ENCODE results near the gene ZNF710. TPM values are rescaled to one million over a fixed set of nuclear protein-coding genes. Genes with fewer than 3 reads are reported as not detected.

ZNF710 gene
- total RNA-seq, 1 donor from 2014 or later = 7.4 TPM

- DNase-seq = no peak
These were observed 41.2 kb downstream of the ZNF710 start for GRCh38 chr15:90042356-90042755.

GRCh38 chr15:90042766-90043529 is 41.8 kb downstream of the ZNF710 start:
- DNase-seq = no peak

GRCh38 chr15:90043530-90044010 is 42.4 kb downstream of the ZNF710 start:
- DNase-seq = no peak

GRCh38 chr15:90044191-90044590 is 43.1 kb downstream of the ZNF710 start:
- no peak for DNase-seq

GRCh38 chr15:90044916-90045371 is 43.8 kb downstream of the ZNF710 start:
- DNase-seq = no peak

- no peak for DNase-seq
These were observed 45.2 kb downstream of the ZNF710 start for GRCh38 chr15:90046289-90046688.

GRCh38 chr15:90046911-90047392 is 45.8 kb downstream of the ZNF710 start:
- DNase-seq = no peak

- DNase-seq = no peak
These were observed 46.9 kb downstream of the ZNF710 start for GRCh38 chr15:90047956-90048575.

- DNase-seq = no peak
These were observed 47.9 kb downstream of the ZNF710 start for GRCh38 chr15:90049030-90049429.

GRCh38 chr15:90049666-90050604 is 48.8 kb downstream of the ZNF710 start:
- DNase-seq = no peak

GRCh38 chr15:90051874-90052273 is 50.8 kb downstream of the ZNF710 start:
- no peak for DNase-seq

GRCh38 chr15:90053685-90054466 is 52.8 kb downstream of the ZNF710 start:
- DNase-seq = no peak

- DNase-seq = no peak
These were observed 53.5 kb downstream of the ZNF710 start for GRCh38 chr15:90054618-90055097.

GRCh38 chr15:90055182-90055581 is 54.1 kb downstream of the ZNF710 start:
- no peak for DNase-seq

- no peak for DNase-seq
These were observed 55.4 kb downstream of the ZNF710 start for GRCh38 chr15:90056529-90056928.

- no peak for DNase-seq
These were observed 57.2 kb downstream of the ZNF710 start for GRCh38 chr15:90058308-90058707.

- DNase-seq = no peak
These were observed 57.7 kb downstream of the ZNF710 start for GRCh38 chr15:90058775-90059174.

- no peak for DNase-seq
These were observed 58.3 kb downstream of the ZNF710 start for GRCh38 chr15:90059208-90059985.

GRCh38 chr15:90060797-90061196 is 59.7 kb downstream of the ZNF710 start:
- DNase-seq = no peak

- peak; percentile 29 for DNase-seq
These were observed 60.9 kb downstream of the ZNF710 start for GRCh38 chr15:90062023-90062442.

Data from skin of body (tissue), 2 donors.